ENCODE measurements around the gene C5.

DNA sequence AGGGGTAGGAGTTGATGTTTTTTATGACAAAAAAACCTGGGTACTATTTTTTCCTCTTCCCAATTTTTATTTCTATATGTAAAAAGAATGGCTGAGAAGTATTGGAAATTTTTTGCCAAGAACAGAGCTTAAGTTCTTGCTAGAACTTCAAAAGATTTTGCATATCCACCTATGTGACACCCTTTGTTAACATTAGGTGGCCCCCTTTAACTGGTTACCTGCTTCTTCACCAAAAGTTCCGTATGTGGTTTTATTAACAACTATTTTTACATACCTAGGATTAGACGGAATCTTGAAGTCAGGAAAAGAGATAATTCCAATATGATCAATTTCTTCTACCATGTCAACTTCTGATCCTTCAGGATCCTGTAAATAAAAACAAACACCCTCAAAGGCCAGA lies 15.5 kb downstream of the C5 start:
- TF ChIP-seq, protein P1, sequence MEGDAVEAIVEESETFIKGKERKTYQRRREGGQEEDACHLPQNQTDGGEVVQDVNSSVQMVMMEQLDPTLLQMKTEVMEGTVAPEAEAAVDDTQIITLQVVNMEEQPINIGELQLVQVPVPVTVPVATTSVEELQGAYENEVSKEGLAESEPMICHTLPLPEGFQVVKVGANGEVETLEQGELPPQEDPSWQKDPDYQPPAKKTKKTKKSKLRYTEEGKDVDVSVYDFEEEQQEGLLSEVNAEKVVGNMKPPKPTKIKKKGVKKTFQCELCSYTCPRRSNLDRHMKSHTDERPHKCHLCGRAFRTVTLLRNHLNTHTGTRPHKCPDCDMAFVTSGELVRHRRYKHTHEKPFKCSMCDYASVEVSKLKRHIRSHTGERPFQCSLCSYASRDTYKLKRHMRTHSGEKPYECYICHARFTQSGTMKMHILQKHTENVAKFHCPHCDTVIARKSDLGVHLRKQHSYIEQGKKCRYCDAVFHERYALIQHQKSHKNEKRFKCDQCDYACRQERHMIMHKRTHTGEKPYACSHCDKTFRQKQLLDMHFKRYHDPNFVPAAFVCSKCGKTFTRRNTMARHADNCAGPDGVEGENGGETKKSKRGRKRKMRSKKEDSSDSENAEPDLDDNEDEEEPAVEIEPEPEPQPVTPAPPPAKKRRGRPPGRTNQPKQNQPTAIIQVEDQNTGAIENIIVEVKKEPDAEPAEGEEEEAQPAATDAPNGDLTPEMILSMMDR (IDR thresholded peaks at IDR 0.05): no peak
- no peak for TF ChIP-seq EZH2 (IDR thresholded peaks at IDR 0.05)
- TF ChIP-seq EZH2phosphoT487 (IDR thresholded peaks at IDR 0.05): no peak
